Esophagus muscularis mucosa (tissue), 4 donors: Measurements from ENCODE around the gene KRTAP19-1. TPM values are rescaled to one million over a fixed set of nuclear protein-coding genes. Genes with fewer than 3 reads are reported as not detected.

Source experiments
- DNase-seq: peaks from one replicate; pipeline ENCODE4 v3.0.0-alpha.2; 2017; ENCODE audit errors: extremely low spot score
- H3K27ac ChIP-seq, 4 donors: fragments of 200-600 bp; sonication (generic); replicated peaks in 1 of 4; 1 replicate in 3 of 4; 2 replicates in 1 of 4; pipeline ENCODE4 v1.5.1; 2016 to 2019; ENCODE audit warnings: mild to moderate bottlenecking in 1 of 4
- H3K27me3 ChIP-seq, 4 donors: fragments of 200-600 bp; sonication (generic); one replicate each; pipeline versions ENCODE4 v1.5.1 to v1.6.0; 2016 to 2019
- H3K36me3 ChIP-seq, 4 donors: fragments of 200-600 bp; sonication (generic); one replicate each; pipeline ENCODE4 v1.5.1; 2016 to 2019
- H3K4me1 ChIP-seq, 4 donors: fragments of 200-600 bp; sonication (generic); one replicate each; pipeline ENCODE4 v1.5.1; 2016 to 2019
- H3K4me3 ChIP-seq, 4 donors: fragments of 200-600 bp; sonication (generic); 1 replicate in 2 of 4; 2 replicates in 2 of 4; pipeline ENCODE4 v1.5.1; 2016 to 2019; ENCODE audit warnings: mild to moderate bottlenecking in 4 of 4, moderate library complexity in 1 of 4
- H3K9me3 ChIP-seq, 4 donors: fragments of 200-600 bp; sonication (generic); 1 replicate in 3 of 4; 2 replicates in 1 of 4; pipeline ENCODE4 v1.5.1; 2016 to 2019
- CTCF ChIP-seq, 3 experiments: fragments of 200-600 bp in 2 of 3; fragments of 450-650 bp in 1 of 3; sonication (generic) in 2 of 3; IDR thresholded peaks; one replicate each; pipeline ENCODE4 v1.5.1; 2017 to 2019; ENCODE audit warnings: antibody characterized with exemption in 3 of 3, mild to moderate bottlenecking in 2 of 3, moderate library complexity in 1 of 3
- EP300 ChIP-seq: sonication (generic); formaldehyde crosslinking; IDR thresholded peaks from one replicate; pipeline ENCODE4 v1.6.1; 2017; ENCODE audit warnings: antibody characterized with exemption
- POLR2A ChIP-seq: fragments of 450-650 bp; IDR thresholded peaks from one replicate; pipeline ENCODE4 v1.6.1; 2017; ENCODE audit warnings: antibody characterized with exemption, moderate library complexity, mild to moderate bottlenecking, low read depth
- POLR2AphosphoS5 ChIP-seq, 2 donors: sonication (generic); formaldehyde crosslinking; IDR thresholded peaks; one replicate each; pipeline ENCODE4 v1.6.1; 2017; ENCODE audit warnings: antibody characterized with exemption in 2 of 2
- WGBS: methylation state at CpG from one replicate; pipeline ENCODE4 v1.1.5; 2018; 5-methylcytosine and 5-hydroxymethylcytosine counted together
- intact Hi-C: fragments of 100-400 bp; cut with DNase I; formaldehyde crosslinking; loops from one replicate; pipeline ENCODE4 v1.15.1; 2023
- total RNA-seq, 4 donors: library from RNA; depleted of rRNA; stranded (reverse); fragments of >200 nt; gene quantifications; one replicate each; pipeline versions ENCODE4 v1.1.0 to v1.2.1, GENCODE V29; 2016

Gene KRTAP19-1
- total RNA-seq, 4 donors from 2014 or later: not detected

- TF ChIP-seq CTCF (IDR thresholded peaks at IDR 0.05) (no peak), POLR2AphosphoS5 (IDR thresholded peaks at IDR 0.05) (no peak), POLR2A (no peak), EP300 (no peak)
- intact Hi-C loops: no loop called here
- WGBS: 40% methylated on average over 3 of the region's 3 CpGs
- H3K4me1 ChIP-seq: peaks cover 0 to 3% (median 0%) of the 10 kb centered on the region in 4 donors
- no peak overlapping the region for H3K27ac ChIP-seq
- no peaks in the 10 kb centered on the region for H3K9me3 ChIP-seq
- no peak for DNase-seq
- no peak overlapping the region for H3K4me3 ChIP-seq
- H3K27me3 ChIP-seq: no peaks in the 10 kb centered on the region
- no peaks in the 10 kb centered on the region for H3K36me3 ChIP-seq
Measured at GRCh38 chr21:30478004-30478403, 2.2 kb downstream of the KRTAP19-1 start.

GRCh38 chr21:30468900-30469714, 11.1 kb downstream of the KRTAP19-1 start:
- Histone ChIP-seq H3K9me3 (no peaks in the 10 kb centered on the region), H3K36me3 (no peaks in the 10 kb centered on the region), H3K4me1 (no peaks in the 10 kb centered on the region), H3K27ac (no peak overlapping the region), H3K4me3 (no peak overlapping the region), H3K27me3 (no peaks in the 10 kb centered on the region)
- WGBS: 46% methylated on average over 6 of the region's 6 CpGs
- intact Hi-C loops: no loop called here
- TF ChIP-seq POLR2AphosphoS5 (IDR thresholded peaks at IDR 0.05) (no peak), EP300 (no peak), POLR2A (no peak), CTCF (IDR thresholded peaks at IDR 0.05) (no peak)
- no peak for DNase-seq

- no peak overlapping the region for H3K27ac ChIP-seq
- no peaks in the 10 kb centered on the region for H3K36me3 ChIP-seq
- no peak overlapping the region for H3K4me3 ChIP-seq
- H3K27me3 ChIP-seq: no peaks in the 10 kb centered on the region
- TF ChIP-seq POLR2A (no peak), POLR2AphosphoS5 (IDR thresholded peaks at IDR 0.05) (no peak), EP300 (no peak), CTCF (IDR thresholded peaks at IDR 0.05) (no peak)
- no peak for DNase-seq
- WGBS: 63% methylated on average over 3 of the region's 3 CpGs
- no peaks in the 10 kb centered on the region for H3K9me3 ChIP-seq
- intact Hi-C loops: no loop called here
- H3K4me1 ChIP-seq: no peaks in the 10 kb centered on the region
Measured at GRCh38 chr21:30463713-30464112, 16.5 kb downstream of the KRTAP19-1 start.

GRCh38 chr21:30448514-30448913, 31.7 kb downstream of the KRTAP19-1 start:
- no peak overlapping the region for H3K27ac ChIP-seq
- no peaks in the 10 kb centered on the region for H3K4me1 ChIP-seq
- no peaks in the 10 kb centered on the region for H3K36me3 ChIP-seq
- no peaks in the 10 kb centered on the region for H3K27me3 ChIP-seq
- DNase-seq: no peak
- WGBS: 85% methylated on average over 3 of the region's 3 CpGs
- no peak for TF ChIP-seq POLR2A
- TF ChIP-seq EP300: no peak
- TF ChIP-seq POLR2AphosphoS5 (IDR thresholded peaks at IDR 0.05): no peak
- no peak for TF ChIP-seq CTCF (IDR thresholded peaks at IDR 0.05)
- no peaks in the 10 kb centered on the region for H3K9me3 ChIP-seq
- intact Hi-C loops: no loop called here
- no peak overlapping the region for H3K4me3 ChIP-seq

- intact Hi-C loops: no loop called here
- TF ChIP-seq CTCF (IDR thresholded peaks at IDR 0.05) (no peak), POLR2AphosphoS5 (IDR thresholded peaks at IDR 0.05) (no peak), POLR2A (no peak), EP300 (no peak)
Measured at GRCh38 chr21:30447056-30447455, 33.1 kb downstream of the KRTAP19-1 start.

More at GRCh38 chr21:30447056-30447455, 33.1 kb downstream of the KRTAP19-1 start:
- no peaks in the 10 kb centered on the region for H3K9me3 ChIP-seq
- H3K27ac ChIP-seq: no peak overlapping the region
- no peaks in the 10 kb centered on the region for H3K27me3 ChIP-seq
- no peaks in the 10 kb centered on the region for H3K36me3 ChIP-seq
- 27% methylated on average over 4 of the region's 4 CpGs for WGBS
- DNase-seq: no peak
- H3K4me1 ChIP-seq: no peaks in the 10 kb centered on the region
- no peak overlapping the region for H3K4me3 ChIP-seq
